ENCODE measurements around the gene PNPLA8.

PNPLA8 gene

GRCh38 chr7:108452707-108453106 lies 73.2 kb downstream of the PNPLA8 start:
- TF ChIP-seq CTCF (IDR thresholded peaks at IDR 0.05; ENCODE audit: extremely low read depth, missing control alignments), result peak; percentile 56

DNA sequence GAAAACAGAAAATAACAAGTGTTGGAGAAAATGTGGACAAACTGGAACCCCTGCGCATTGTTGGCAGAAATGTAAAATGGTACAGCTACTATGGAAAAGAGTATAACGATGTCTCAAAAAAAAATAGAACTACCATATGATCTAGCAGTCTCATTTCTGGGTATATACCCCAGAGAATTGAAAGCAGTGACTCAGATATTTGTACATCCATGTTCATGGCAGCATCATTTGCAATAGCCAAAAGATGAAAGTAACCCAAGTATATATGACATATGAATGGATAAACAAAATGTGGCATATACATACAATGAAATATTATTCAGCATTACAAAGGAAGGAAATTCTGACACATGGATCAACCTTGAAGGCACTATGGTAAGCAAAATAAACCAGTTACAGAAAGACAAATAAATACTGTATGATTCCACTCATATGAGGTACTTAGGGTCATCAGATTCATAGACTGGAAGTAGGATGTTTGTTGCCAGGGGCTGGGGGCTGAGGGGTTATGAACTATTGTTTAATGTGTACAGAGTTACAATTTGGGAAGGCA lies 74.6 kb downstream of the PNPLA8 start:
- DNase-seq (ENCODE audit: low spot score), result no peak
- TF ChIP-seq CTCF (IDR thresholded peaks at IDR 0.05; ENCODE audit: extremely low read depth, missing control alignments), result no peak

More at GRCh38 chr7:108452707-108453106, 73.2 kb downstream of the PNPLA8 start:
- peak; percentile 56 for DNase-seq (ENCODE audit: low spot score)

GRCh38 chr7:108450160-108450559 lies 75.8 kb downstream of the PNPLA8 start:
- no peak for DNase-seq (ENCODE audit: low spot score)

GRCh38 chr7:108449521-108449920 lies 76.4 kb downstream of the PNPLA8 start:
- TF ChIP-seq CTCF (IDR thresholded peaks at IDR 0.05; ENCODE audit: extremely low read depth, missing control alignments), result no peak
- DNase-seq (ENCODE audit: low spot score), result no peak

More at GRCh38 chr7:108450160-108450559, 75.8 kb downstream of the PNPLA8 start:
- TF ChIP-seq CTCF (IDR thresholded peaks at IDR 0.05; ENCODE audit: extremely low read depth, missing control alignments), result no peak

DNA sequence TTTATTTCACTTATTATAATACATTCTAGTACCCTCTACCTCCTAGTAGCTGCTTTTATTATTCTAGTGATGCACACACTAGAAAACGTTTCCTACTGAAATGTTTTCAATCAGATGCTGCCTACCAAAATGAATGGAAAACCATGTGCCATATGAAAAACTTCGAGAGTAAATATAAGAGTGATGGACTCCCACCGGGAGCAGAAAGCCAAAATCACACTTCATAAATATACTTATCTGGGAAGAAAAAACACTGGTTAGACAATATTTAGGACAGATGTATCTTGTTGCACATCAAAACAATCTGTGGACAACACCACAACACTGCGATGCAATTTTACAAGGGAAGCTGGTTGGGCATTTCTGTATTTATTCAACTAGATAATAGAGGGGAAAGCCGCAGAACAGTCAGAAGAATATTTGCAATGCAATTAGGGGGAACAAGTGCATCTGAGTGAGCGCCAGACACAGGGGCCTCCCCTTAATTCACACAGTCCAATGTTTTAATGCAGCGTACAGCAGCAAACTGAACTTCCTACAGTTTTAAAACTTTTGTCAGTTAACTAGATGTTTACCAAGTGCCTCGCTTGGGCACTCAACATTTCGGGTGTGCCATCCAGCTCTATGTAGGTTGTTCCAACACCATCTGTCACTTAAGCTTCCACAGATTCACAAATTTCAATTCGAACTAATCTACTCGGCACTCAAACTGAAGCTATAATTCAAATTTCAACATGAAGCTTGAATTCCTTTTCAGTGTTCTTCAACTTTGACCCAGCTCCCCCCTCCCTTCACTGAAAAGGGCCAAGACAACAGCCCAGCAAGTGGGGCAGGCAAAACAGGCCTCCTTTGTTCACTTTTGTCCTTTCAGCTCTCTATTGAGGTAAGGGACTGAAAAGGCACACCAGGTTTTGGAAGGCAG lies 77.1 kb downstream of the PNPLA8 start:
- TF ChIP-seq CTCF (IDR thresholded peaks at IDR 0.05; ENCODE audit: extremely low read depth, missing control alignments), result no peak

DNA sequence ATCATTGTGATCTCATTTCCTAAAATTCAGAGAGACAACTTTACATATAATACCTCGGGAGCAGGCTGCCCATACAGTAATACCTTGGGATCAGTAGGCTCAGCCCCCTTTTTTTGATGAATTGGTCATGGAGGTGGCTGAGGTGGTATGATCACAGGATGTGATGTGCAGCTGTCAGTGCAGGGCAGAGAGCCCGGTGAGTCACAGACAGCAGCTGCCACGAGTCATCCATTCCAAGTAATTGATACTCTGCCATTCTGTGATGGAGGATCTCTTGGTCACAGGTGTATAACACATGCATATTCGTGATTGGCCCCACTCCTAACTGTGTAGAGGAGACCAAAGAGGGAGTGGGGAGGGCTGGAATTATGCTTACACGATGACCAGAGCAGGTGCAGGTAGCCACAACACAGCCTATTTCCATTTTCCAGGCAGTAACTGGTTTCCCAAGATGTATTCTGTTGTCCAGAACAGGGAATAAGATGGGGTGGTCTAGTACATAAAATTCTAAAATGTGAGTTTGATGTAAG lies 83.8 kb downstream of the PNPLA8 start:
- DNase-seq (ENCODE audit: low spot score), result no peak

More for the DNA sequence above, 77.1 kb downstream of the PNPLA8 start:
- DNase-seq (ENCODE audit: low spot score), result peak; percentile 33

More for the DNA sequence above, 83.8 kb downstream of the PNPLA8 start:
- TF ChIP-seq CTCF (IDR thresholded peaks at IDR 0.05; ENCODE audit: extremely low read depth, missing control alignments), result no peak

Data from GM20000 (cell line).